Left lobe of liver (tissue), 2 donors: ENCODE results near the gene BATF2. TPM values are rescaled to one million over a fixed set of nuclear protein-coding genes. Genes with fewer than 3 reads are reported as not detected.
A peak's percentile ranks its signal among the peaks of the same experiment; 100 is the strongest.

Source experiments
- ATAC-seq: fragments of 200-7000 bp; cut with Tn5 transposase; one replicate; pipeline ENCODE4 v1.9.1; 2020; ENCODE audit warnings: mild to moderate bottlenecking, moderate library complexity
- DNase-seq: peaks from one replicate; pipeline ENCODE4 v3.0.0-alpha.2; 2020; ENCODE audit warnings: low spot score
- total RNA-seq: library from RNA; stranded (reverse); gene quantifications from one replicate; pipeline ENCODE4 v1.2.1, GENCODE V29; 2021
- donor health status: DM: no; HTN: no; CAD: no; lungs with moderate emphysema.
- donor health status: DM: no; HTN: yes; CAD: no.

BATF2 gene
- total RNA-seq, 1 donor from 2014 or later = 2.4 TPM

DNA sequence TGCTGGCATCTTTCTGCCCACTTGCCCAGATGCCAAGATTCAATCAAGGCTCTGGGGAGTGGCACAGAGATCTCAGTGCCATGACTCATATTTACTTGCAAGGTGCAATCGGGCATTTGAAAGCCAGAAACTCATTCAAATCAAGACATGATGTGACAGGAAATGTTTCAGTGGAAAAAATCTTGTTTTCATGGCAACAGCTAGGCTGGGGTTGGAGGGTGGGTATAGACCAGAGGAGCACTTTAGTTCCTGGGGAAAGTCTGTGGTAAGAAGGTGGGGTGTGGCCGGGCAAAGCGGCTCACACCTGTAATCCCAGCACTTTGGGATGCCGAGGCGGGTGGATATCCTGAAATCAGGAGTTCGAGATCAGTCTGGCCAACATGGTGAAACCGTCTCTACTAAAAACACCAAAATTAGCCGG lies 26.0 kb downstream of the BATF2 start:
- DNase-seq (no peak), ATAC-seq (no peak)

DNA sequence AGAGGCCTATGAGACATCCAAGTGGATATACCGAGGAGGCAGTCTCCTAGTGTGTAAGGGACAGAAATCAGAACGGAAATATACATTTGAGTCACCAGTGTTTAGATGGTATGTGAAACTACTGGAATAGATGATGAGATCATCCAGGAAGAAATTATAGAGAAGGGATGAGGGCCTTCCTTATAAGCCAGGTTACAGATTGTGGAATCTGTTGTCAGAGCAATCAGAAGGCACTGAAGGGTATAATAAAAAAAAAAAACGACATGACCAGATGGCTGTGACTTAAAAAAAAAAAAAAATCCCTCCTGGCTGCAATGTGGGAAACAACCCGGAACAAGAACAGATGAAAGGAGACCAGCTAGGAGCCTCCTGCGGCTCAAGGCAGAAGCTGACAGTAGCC lies 27.6 kb downstream of the BATF2 start:
- no peak for ATAC-seq
- no peak for DNase-seq

DNA sequence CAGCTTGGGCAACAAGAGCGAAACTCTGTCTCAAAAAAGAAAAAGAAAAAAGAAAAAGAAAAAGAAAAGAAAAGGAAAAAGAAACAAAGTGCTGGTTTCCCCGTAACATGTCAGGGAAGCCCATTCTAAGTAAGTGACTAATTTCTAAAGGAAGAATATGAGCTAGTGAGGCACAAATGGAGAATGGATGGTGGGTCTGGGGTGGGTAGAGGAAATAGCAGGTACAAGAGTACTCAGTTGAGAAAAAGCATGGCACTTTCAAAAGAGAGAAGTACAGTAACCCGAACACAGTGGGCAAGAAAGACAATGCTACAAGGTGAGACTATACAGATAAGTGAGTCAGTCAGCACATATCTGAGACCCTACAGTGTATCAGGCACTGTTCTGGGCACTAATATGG lies 29.4 kb downstream of the BATF2 start:
- ATAC-seq = no peak

GRCh38 chr11:64963072-64963631 lies 33.6 kb downstream of the BATF2 start:
- DNase-seq = no peak
- no peak for ATAC-seq

More for the DNA sequence above, 29.4 kb downstream of the BATF2 start:
- DNase-seq = no peak

DNA sequence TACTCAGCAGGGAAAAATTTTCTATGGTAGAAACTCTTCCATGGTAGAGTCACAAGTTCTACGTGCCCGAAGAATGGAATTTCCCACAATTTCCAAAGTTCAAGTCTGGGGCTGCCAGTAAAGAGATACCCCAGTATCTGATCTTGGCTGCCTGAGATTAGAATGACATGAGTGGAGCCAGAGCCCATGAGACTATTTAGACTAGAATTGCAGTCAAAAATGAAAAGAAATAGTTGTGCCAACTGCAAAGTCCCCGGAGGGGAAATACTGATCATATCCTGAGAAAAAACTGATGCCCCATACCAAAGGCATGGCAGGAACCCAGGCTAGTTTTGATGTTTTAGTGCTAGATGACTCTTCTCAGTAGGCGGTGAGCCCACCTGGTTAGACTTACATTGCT lies 36.1 kb downstream of the BATF2 start:
- DNase-seq = no peak
- ATAC-seq = no peak

- DNase-seq (no peak), ATAC-seq (no peak)
These were observed 37.3 kb downstream of the BATF2 start for GRCh38 chr11:64959498-64959897.

DNA sequence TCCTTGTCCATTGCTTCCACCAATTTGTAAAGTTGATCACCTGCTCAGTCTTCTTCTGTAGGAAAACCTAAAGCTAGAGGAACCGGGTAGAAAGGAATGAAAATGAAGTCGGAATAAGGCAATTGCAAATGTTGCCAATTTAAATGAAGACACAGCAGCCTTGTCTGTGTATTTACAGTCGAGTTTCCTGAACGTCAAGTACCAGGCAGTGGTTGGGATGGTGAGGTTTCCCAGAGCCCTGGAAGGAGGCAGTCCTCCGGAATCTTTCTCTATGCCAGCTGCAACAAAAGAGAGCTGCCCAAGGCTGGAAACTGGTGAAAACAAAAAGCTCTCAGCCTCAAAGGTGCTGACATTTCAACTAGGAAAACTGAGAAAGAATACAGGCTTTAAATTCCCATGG lies 42.6 kb downstream of the BATF2 start:
- no peak for DNase-seq

GRCh38 chr11:64951529-64951928 lies 45.2 kb downstream of the BATF2 start:
- no peak for ATAC-seq
- no peak for DNase-seq

More for the DNA sequence above, 42.6 kb downstream of the BATF2 start:
- no peak for ATAC-seq

- no peak for DNase-seq
- ATAC-seq = peak; percentile 47
These were observed 49.5 kb downstream of the BATF2 start for GRCh38 chr11:64947208-64947814.

Other genes starting within 250 kb of the BATF2 start
- 0.28 TPM for gene PYGM, start 237.0 kb downstream of the BATF2 start, total RNA-seq
- gene SF1, start 218.4 kb downstream of the BATF2 start, total RNA-seq = 104 TPM
- gene MAP4K2, start 193.8 kb downstream of the BATF2 start, total RNA-seq = 6.6 TPM
- gene MEN1, start 186.4 kb downstream of the BATF2 start, total RNA-seq = 24.0 TPM
- 1.2 TPM for gene CDC42BPG, start 152.3 kb downstream of the BATF2 start, total RNA-seq
- gene EHD1, start 118.3 kb downstream of the BATF2 start, total RNA-seq = 29.9 TPM
- gene ATG2A, start 79.8 kb downstream of the BATF2 start, total RNA-seq = 34.0 TPM
- gene PPP2R5B, start 72.3 kb downstream of the BATF2 start, total RNA-seq = 9.1 TPM
- 0.25 TPM for gene GPHA2, start 61.1 kb downstream of the BATF2 start, total RNA-seq
- not detected for gene MAJIN, start 24.9 kb downstream of the BATF2 start, total RNA-seq
- 8.9 TPM for gene ARL2, start 17.2 kb upstream of the BATF2 start, total RNA-seq
- gene SNX15, start 30.5 kb upstream of the BATF2 start, total RNA-seq = 8.8 TPM
- gene SAC3D1, start 44.2 kb upstream of the BATF2 start, total RNA-seq = 5.7 TPM
- 0.78 TPM for gene NAALADL1, start 61.6 kb upstream of the BATF2 start, total RNA-seq
- gene CDCA5, start 87.1 kb upstream of the BATF2 start, total RNA-seq = 0.75 TPM
- gene ZFPL1, start 87.3 kb upstream of the BATF2 start, total RNA-seq = 18.4 TPM
- 55.1 TPM for gene VPS51, start 99.2 kb upstream of the BATF2 start, total RNA-seq
- 97.6 TPM for gene TM7SF2, start 114.9 kb upstream of the BATF2 start, total RNA-seq
- 8.8 TPM for gene ZNHIT2, start 120.7 kb upstream of the BATF2 start, total RNA-seq
- 430 TPM for gene FAU, start 125.2 kb upstream of the BATF2 start, total RNA-seq
- 31.3 TPM for gene MRPL49, start 125.3 kb upstream of the BATF2 start, total RNA-seq
- gene SYVN1, start 137.5 kb upstream of the BATF2 start, total RNA-seq = 110 TPM
- 1.2 TPM for gene SPDYC, start 173.3 kb upstream of the BATF2 start, total RNA-seq
- gene CAPN1, start 185.0 kb upstream of the BATF2 start, total RNA-seq = 81.0 TPM